ENCODE data around the gene CACNA2D3. TPM values are rescaled to one million over a fixed set of nuclear protein-coding genes. Genes with fewer than 3 reads are reported as not detected.

The CACNA2D3 gene
- total RNA-seq, 1 experiment from 2014 or later = 0.59 TPM

DNA sequence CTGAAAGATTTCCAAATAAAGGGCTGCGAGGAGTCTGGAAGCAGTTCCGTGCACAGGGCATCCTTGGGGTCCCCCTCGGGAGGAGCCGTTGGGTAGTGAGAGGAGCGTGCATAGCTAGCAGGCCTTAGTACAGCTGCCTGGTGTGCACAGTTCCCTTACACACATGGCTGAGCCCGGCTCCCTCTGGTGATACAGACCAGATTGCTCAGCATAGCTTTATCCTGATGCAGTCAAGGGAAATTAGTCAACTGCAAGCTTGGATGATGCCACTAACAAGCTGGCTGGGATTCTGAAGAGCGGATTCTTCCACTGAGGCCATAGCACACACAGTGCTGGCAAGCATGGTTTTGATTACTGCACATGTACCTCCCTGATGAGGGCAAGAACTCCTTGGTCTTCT is 456.1 kb downstream of the CACNA2D3 start:
- no peak overlapping the region for H2AFZ ChIP-seq
- H3K9me2 ChIP-seq (ENCODE audit: insufficient read depth) = no peaks in the 10 kb centered on the region
- no peak for DNase-seq
- TF ChIP-seq EZH2 (IDR thresholded peaks at IDR 0.05; ENCODE audit: low read depth) = no peak
- TF ChIP-seq, protein P1, sequence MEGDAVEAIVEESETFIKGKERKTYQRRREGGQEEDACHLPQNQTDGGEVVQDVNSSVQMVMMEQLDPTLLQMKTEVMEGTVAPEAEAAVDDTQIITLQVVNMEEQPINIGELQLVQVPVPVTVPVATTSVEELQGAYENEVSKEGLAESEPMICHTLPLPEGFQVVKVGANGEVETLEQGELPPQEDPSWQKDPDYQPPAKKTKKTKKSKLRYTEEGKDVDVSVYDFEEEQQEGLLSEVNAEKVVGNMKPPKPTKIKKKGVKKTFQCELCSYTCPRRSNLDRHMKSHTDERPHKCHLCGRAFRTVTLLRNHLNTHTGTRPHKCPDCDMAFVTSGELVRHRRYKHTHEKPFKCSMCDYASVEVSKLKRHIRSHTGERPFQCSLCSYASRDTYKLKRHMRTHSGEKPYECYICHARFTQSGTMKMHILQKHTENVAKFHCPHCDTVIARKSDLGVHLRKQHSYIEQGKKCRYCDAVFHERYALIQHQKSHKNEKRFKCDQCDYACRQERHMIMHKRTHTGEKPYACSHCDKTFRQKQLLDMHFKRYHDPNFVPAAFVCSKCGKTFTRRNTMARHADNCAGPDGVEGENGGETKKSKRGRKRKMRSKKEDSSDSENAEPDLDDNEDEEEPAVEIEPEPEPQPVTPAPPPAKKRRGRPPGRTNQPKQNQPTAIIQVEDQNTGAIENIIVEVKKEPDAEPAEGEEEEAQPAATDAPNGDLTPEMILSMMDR (conservative IDR thresholded peaks at IDR 0.05) = no peak
- intact Hi-C loops (cut with micrococcal nuclease; ENCODE audit: unreplicated experiment) = no loop called here
- ChIA-PET CTCF (no interaction called here), POLR2A (ENCODE audit: unreplicated experiment) (no interaction called here)
- no peak overlapping the region for H3K27ac ChIP-seq
- no peak overlapping the region for H3K4me2 ChIP-seq
- H3K36me3 ChIP-seq (ENCODE audit: low read depth) = no peaks in the 10 kb centered on the region
- H3K4me3 ChIP-seq = no peak overlapping the region
- peaks cover 37% of the 10 kb centered on the region for H3K27me3 ChIP-seq (ENCODE audit: insufficient read depth, low read depth)
- no peaks in the 10 kb centered on the region for H3K9me3 ChIP-seq (ENCODE audit: insufficient read depth, low read depth)
- H3K4me1 ChIP-seq (replicated peaks; ENCODE audit: insufficient read depth) = no peaks in the 10 kb centered on the region
- no peaks in the 10 kb centered on the region for H3K79me2 ChIP-seq (ENCODE audit: low read depth)
- no peaks in the 10 kb centered on the region for H3F3A ChIP-seq (ENCODE audit: insufficient read depth, low read depth)
- no peaks in the 10 kb centered on the region for H4K20me1 ChIP-seq (ENCODE audit: insufficient read depth)
- BruUV-seq (replicated peaks) = no TSS peak

DNA sequence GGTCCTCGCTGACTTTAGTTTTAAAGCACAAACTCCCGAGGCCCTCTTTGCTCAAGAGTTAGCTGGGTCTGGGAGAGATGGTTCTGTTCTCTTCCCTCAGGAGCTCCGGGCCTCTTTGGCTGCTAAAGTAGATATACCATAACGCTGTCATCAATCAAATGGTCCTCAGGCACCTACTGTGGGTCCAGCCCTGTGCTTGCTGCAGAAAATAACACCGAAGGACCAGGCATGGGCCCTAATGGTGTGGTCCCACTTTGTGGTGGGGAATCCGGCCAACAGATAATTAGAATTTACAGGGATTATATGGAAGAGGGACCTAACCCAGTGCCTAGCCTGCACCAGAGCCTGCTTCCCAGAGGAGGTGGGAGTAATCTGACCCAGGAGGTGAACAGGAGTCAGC is 458.1 kb downstream of the CACNA2D3 start:
- H3K4me1 ChIP-seq (replicated peaks; ENCODE audit: insufficient read depth) = no peaks in the 10 kb centered on the region
- ChIA-PET POLR2A (ENCODE audit: unreplicated experiment) (no interaction called here), CTCF (no interaction called here)
- H2AFZ ChIP-seq = no peak overlapping the region
- BruUV-seq (replicated peaks) = no TSS peak
- no peak for DNase-seq
- no peaks in the 10 kb centered on the region for H3K36me3 ChIP-seq (ENCODE audit: low read depth)
- no peaks in the 10 kb centered on the region for H3K9me3 ChIP-seq (ENCODE audit: insufficient read depth, low read depth)
- intact Hi-C loops (cut with micrococcal nuclease; ENCODE audit: unreplicated experiment) = no loop called here
- TF ChIP-seq, protein P1 (conservative IDR thresholded peaks at IDR 0.05) = no peak
- no peak for TF ChIP-seq EZH2 (IDR thresholded peaks at IDR 0.05; ENCODE audit: low read depth)
- H3K9me2 ChIP-seq (ENCODE audit: insufficient read depth) = no peaks in the 10 kb centered on the region
- no peaks in the 10 kb centered on the region for H3K79me2 ChIP-seq (ENCODE audit: low read depth)
- no peaks in the 10 kb centered on the region for H4K20me1 ChIP-seq (ENCODE audit: insufficient read depth)
- H3K4me3 ChIP-seq = no peak overlapping the region
- no peak overlapping the region for H3K27ac ChIP-seq
- H3K27me3 ChIP-seq (ENCODE audit: insufficient read depth, low read depth) = 0 out of 2 replicates have a peak, but pooled peaks cover 25% of the 10 kb centered on the region
- no peak overlapping the region for H3K4me2 ChIP-seq
- H3F3A ChIP-seq (ENCODE audit: insufficient read depth, low read depth) = no peaks in the 10 kb centered on the region

DNA sequence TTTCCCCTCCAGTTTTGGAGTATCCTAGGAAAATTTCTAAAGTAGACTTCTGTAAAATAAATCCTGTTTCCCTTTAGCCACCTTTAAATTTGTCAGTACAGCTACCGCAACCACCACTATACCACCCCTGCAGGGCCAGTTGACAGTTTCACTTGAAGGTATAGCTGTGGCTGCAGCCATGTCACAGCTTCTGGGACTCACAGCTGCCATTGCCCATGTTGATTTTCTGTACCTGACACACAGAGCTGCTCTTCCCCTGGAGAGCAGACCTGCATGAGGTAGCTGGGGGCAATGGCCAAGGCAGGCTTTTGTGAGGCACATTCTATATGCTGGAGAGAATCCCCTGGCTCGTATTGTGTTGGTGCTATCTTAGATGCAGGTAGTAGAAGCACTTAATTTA is 460.1 kb downstream of the CACNA2D3 start:
- BruUV-seq (replicated peaks) = no TSS peak
- H3K9me3 ChIP-seq (ENCODE audit: insufficient read depth, low read depth) = no peaks in the 10 kb centered on the region
- no peaks in the 10 kb centered on the region for H3K79me2 ChIP-seq (ENCODE audit: low read depth)
- no peaks in the 10 kb centered on the region for H3F3A ChIP-seq (ENCODE audit: insufficient read depth, low read depth)
- no peaks in the 10 kb centered on the region for H3K4me1 ChIP-seq (replicated peaks; ENCODE audit: insufficient read depth)
- ChIA-PET CTCF (no interaction called here), POLR2A (ENCODE audit: unreplicated experiment) (no interaction called here)
- no peak overlapping the region for H3K27ac ChIP-seq
- no peak for DNase-seq
- H4K20me1 ChIP-seq (ENCODE audit: insufficient read depth) = no peaks in the 10 kb centered on the region
- TF ChIP-seq, protein P1 (conservative IDR thresholded peaks at IDR 0.05) = no peak
- TF ChIP-seq EZH2 (IDR thresholded peaks at IDR 0.05; ENCODE audit: low read depth) = no peak
- H3K4me3 ChIP-seq = no peak overlapping the region
- H3K36me3 ChIP-seq (ENCODE audit: low read depth) = no peaks in the 10 kb centered on the region
- intact Hi-C loops (cut with micrococcal nuclease; ENCODE audit: unreplicated experiment) = no loop called here
- 0 out of 2 replicates have a peak, but pooled peaks cover 21% of the 10 kb centered on the region for H3K27me3 ChIP-seq (ENCODE audit: insufficient read depth, low read depth)
- H3K9me2 ChIP-seq (ENCODE audit: insufficient read depth) = no peaks in the 10 kb centered on the region
- no peak overlapping the region for H2AFZ ChIP-seq
- H3K4me2 ChIP-seq = no peak overlapping the region

All from PC-9 (cell line).